H9 (cell line): ENCODE measurements around the gene AP4B1. TPM values are rescaled to one million over a fixed set of nuclear protein-coding genes. Genes with fewer than 3 reads are reported as not detected.

Experiments
- DNase-seq: peaks from one replicate; pipeline ENCODE4 v3.0.0-alpha.2; 2017
- H2AFZ ChIP-seq: one replicate; pipeline ENCODE4 v1.6.1; 2013; ENCODE audit warnings: mild to moderate bottlenecking, low read length, control low read depth, moderate library complexity
- H2AK5ac ChIP-seq: 2 replicates; pipeline ENCODE4 v1.6.1; 2013; ENCODE audit warnings: low read length, control low read depth, mixed read lengths; ENCODE audit not compliant: insufficient read length
- H2BK120ac ChIP-seq: one replicate; pipeline ENCODE4 v1.6.1; 2013; ENCODE audit warnings: low read depth, mild to moderate bottlenecking, low read length, control low read depth, inconsistent platforms; ENCODE audit not compliant: poor library complexity, severe bottlenecking
- H2BK12ac ChIP-seq: 2 replicates; pipeline ENCODE4 v1.6.1; 2013; ENCODE audit warnings: low read length, control low read depth, mixed read lengths, low read depth; ENCODE audit not compliant: insufficient read length
- H2BK15ac ChIP-seq: 2 replicates; pipeline ENCODE4 v1.6.1; 2013; ENCODE audit warnings: low read depth, low read length, control low read depth
- H2BK20ac ChIP-seq: one replicate; pipeline ENCODE4 v1.6.1; 2013; ENCODE audit warnings: low read depth, mild to moderate bottlenecking, low read length, control low read depth, inconsistent platforms; ENCODE audit not compliant: poor library complexity, severe bottlenecking
- H2BK5ac ChIP-seq: 2 replicates; pipeline ENCODE4 v1.6.1; 2013; ENCODE audit warnings: low read length, control low read depth, mixed read lengths; ENCODE audit not compliant: insufficient read length
- H3K14ac ChIP-seq: 2 replicates; pipeline ENCODE4 v1.6.1; 2013; ENCODE audit warnings: low read length, control low read depth; ENCODE audit not compliant: insufficient read depth
- H3K18ac ChIP-seq: 2 replicates; pipeline ENCODE4 v1.6.1; 2013; ENCODE audit warnings: low read depth, mild to moderate bottlenecking, mixed read lengths, low read length, control low read depth; ENCODE audit not compliant: insufficient read length
- H3K23ac ChIP-seq: 2 replicates; pipeline ENCODE4 v1.6.1; 2013; ENCODE audit warnings: low read length, control low read depth, mixed read lengths, low read depth; ENCODE audit not compliant: insufficient read length
- H3K23me2 ChIP-seq: 2 replicates; pipeline ENCODE4 v1.6.1; 2013; ENCODE audit warnings: low read depth, mild to moderate bottlenecking, mixed read lengths, low read length, control low read depth; ENCODE audit not compliant: insufficient read length, poor library complexity, severe bottlenecking
- H3K27ac ChIP-seq: 2 replicates; pipeline ENCODE4 v1.5.1; 2013; ENCODE audit warnings: low read length, control low read depth, mixed read lengths, low read depth; ENCODE audit not compliant: insufficient read length
- H3K27me3 ChIP-seq: 2 replicates; pipeline ENCODE4 v1.6.1; 2013; ENCODE audit warnings: low read length, control low read depth, inconsistent platforms; ENCODE audit not compliant: insufficient read depth
- H3K4ac ChIP-seq: 2 replicates; pipeline ENCODE4 v1.6.1; 2013; ENCODE audit warnings: low read depth, mild to moderate bottlenecking, control low read depth, inconsistent platforms, low read length, moderate library complexity
- H3K4me1 ChIP-seq: 2 replicates; pipeline ENCODE4 v1.6.1; 2013; ENCODE audit warnings: low read length, control low read depth, inconsistent platforms; ENCODE audit not compliant: insufficient read depth
- H3K4me2 ChIP-seq: 2 replicates; pipeline ENCODE4 v1.6.1; 2013; ENCODE audit warnings: low read length, control low read depth, mixed read lengths; ENCODE audit not compliant: insufficient read length, insufficient read depth
- H3K56ac ChIP-seq: 2 replicates; pipeline ENCODE4 v1.6.1; 2013; ENCODE audit warnings: low read depth, mild to moderate bottlenecking, mixed read lengths, low read length, control low read depth; ENCODE audit not compliant: insufficient read length
- H3K79me1 ChIP-seq: 2 replicates; pipeline ENCODE4 v1.6.1; 2013; ENCODE audit warnings: low read depth, mild to moderate bottlenecking, moderate library complexity, low read length, control low read depth, inconsistent platforms; ENCODE audit not compliant: insufficient read depth, poor library complexity, severe bottlenecking
- H3K79me2 ChIP-seq: 2 replicates; pipeline ENCODE4 v1.6.1; 2013; ENCODE audit warnings: low read length, control low read depth, inconsistent platforms; ENCODE audit not compliant: insufficient read depth
- H3K9ac ChIP-seq: 2 replicates; pipeline ENCODE4 v1.6.1; 2013; ENCODE audit warnings: low read length, control low read depth, mixed read lengths; ENCODE audit not compliant: insufficient read length; ENCODE audit errors: extremely low read depth
- H3K9me3 ChIP-seq: one replicate; pipeline ENCODE4 v1.6.1; 2013; ENCODE audit warnings: low read depth, low read length, inconsistent platforms; ENCODE audit not compliant: control insufficient read depth
- H3T11ph ChIP-seq: one replicate; pipeline ENCODE4 v1.6.1; 2013; ENCODE audit warnings: mild to moderate bottlenecking, low read length, control low read depth, inconsistent platforms
- H4K20me1 ChIP-seq: one replicate; pipeline ENCODE4 v1.6.1; 2013; ENCODE audit not compliant: control insufficient read depth, insufficient read length, insufficient read depth
- H4K5ac ChIP-seq: 2 replicates; pipeline ENCODE4 v1.6.1; 2013; ENCODE audit warnings: low read depth, mild to moderate bottlenecking, mixed read lengths, low read length, control low read depth; ENCODE audit not compliant: insufficient read length
- H4K8ac ChIP-seq: replicated peaks from 2 replicates; pipeline ENCODE4 v1.6.1; 2013; ENCODE audit warnings: low read length, control low read depth, mixed read lengths, low read depth; ENCODE audit not compliant: insufficient read length
- H4K91ac ChIP-seq: 2 replicates; pipeline ENCODE4 v1.6.1; 2013; ENCODE audit warnings: low read depth, mild to moderate bottlenecking, moderate library complexity, mixed read lengths, low read length, control low read depth; ENCODE audit not compliant: insufficient read length
- H3K27ac Mint-ChIP-seq, 3 experiments: 2 replicates in 2 of 3; 3 replicates in 1 of 3; pipeline ENCODE4 v1.8.0; 2020 to 2021; ENCODE audit warnings: mixed read lengths in 3 of 3, mild to moderate bottlenecking in 1 of 3, moderate library complexity in 1 of 3
- H3K27me3 Mint-ChIP-seq: 2 replicates; pipeline ENCODE4 v1.8.0; 2021; ENCODE audit warnings: low read depth, mild to moderate bottlenecking, moderate library complexity, mixed read lengths
- H3K36me3 Mint-ChIP-seq, 3 experiments: 2 replicates in 2 of 3; 3 replicates in 1 of 3; pipeline ENCODE4 v1.8.0; 2020 to 2021; ENCODE audit warnings: low read depth in 3 of 3, mixed read lengths in 3 of 3; ENCODE audit not compliant: insufficient read depth in 1 of 3
- H3K4me1 Mint-ChIP-seq, 2 experiments: 2 replicates each; pipeline ENCODE4 v1.8.0; 2020; ENCODE audit warnings: mixed read lengths in 2 of 2
- H3K4me3 Mint-ChIP-seq, 2 experiments: 2 replicates in 1 of 2; 3 replicates in 1 of 2; pipeline ENCODE4 v1.8.0; 2020 to 2021; ENCODE audit warnings: mild to moderate bottlenecking in 2 of 2, mixed read lengths in 2 of 2, moderate library complexity in 1 of 2
- H3K9me3 Mint-ChIP-seq, 2 experiments: 2 replicates in 1 of 2; 3 replicates in 1 of 2; pipeline ENCODE4 v1.8.0; 2020; ENCODE audit warnings: mild to moderate bottlenecking in 2 of 2, mixed read lengths in 2 of 2, moderate library complexity in 1 of 2
- total RNA-seq: library from RNA; stranded (reverse); gene quantifications from 2 replicates; pipeline ENCODE4 v1.2.1, GENCODE V29; 2021
- TF ChIP-seq, protein P1 (sequence below): fragments of 200-600 bp; sonication (generic); conservative IDR thresholded peaks from 3 replicates; pipeline ENCODE4 v1.8.0; 2021; ENCODE audit warnings: antibody characterized with exemption, mild to moderate bottlenecking

AP4B1 gene
- total RNA-seq, 1 experiment from 2014 or later = 19.3 TPM

DNA sequence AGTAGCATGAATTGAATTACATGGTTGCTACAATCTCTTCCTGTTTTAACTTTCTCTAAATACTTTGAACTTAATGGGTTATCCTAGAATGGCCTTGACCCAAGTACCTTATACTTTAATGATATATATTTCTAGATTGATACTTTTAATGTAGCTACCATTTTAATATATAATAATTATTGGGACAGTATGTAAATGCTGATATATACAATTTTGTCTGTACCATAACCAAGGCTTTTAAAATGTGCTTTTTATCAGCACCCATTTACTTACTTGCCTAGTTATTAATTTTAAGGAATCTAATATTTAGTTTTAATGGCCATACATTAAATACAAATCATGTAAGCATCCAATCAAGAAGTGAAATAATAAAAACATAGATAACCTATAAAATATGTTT, 37.9 kb upstream of the AP4B1 start:
- no peak overlapping the region for H2AK5ac ChIP-seq
- H3K4me1 ChIP-seq = peaks cover 3% of the 10 kb centered on the region; the same call in 1 of the 2 replicates
- DNase-seq = no peak
- H3K27me3 ChIP-seq = no peaks in the 10 kb centered on the region
- H4K20me1 ChIP-seq = no peaks in the 10 kb centered on the region
- H3K56ac ChIP-seq = no peak overlapping the region
- H3K79me2 ChIP-seq = peaks cover 4% of the 10 kb centered on the region; the same call in 1 of the 2 replicates
- Mint-ChIP-seq H3K4me3 (no peak overlapping the region), H3K9me3 (no peaks in the 10 kb centered on the region), H3K36me3 (peaks cover 16 to 34% (median 21%) of the 10 kb centered on the region in 3 experiments; a peak in 6 of 7 replicates), H3K27me3 (no peaks in the 10 kb centered on the region), H3K27ac (no peak overlapping the region), H3K4me1 (peaks cover 23 to 26% of the 10 kb centered on the region in 2 experiments)
- H3K18ac ChIP-seq = no peak overlapping the region
- no peak overlapping the region for H3K14ac ChIP-seq
- no peak overlapping the region for H4K8ac ChIP-seq
- H2BK12ac ChIP-seq = no peak overlapping the region
- H2AFZ ChIP-seq = no peak overlapping the region
- H2BK15ac ChIP-seq = no peak overlapping the region
- H3K9ac ChIP-seq = no peak overlapping the region
- H3K4ac ChIP-seq = no peak overlapping the region
- H4K5ac ChIP-seq = no peak overlapping the region
- no peaks in the 10 kb centered on the region for H3K79me1 ChIP-seq
- no peak overlapping the region for H2BK20ac ChIP-seq
- no peak overlapping the region for H2BK120ac ChIP-seq
- H3K23ac ChIP-seq = no peak overlapping the region
- H3K27ac ChIP-seq = no peak overlapping the region
- no peak overlapping the region for H2BK5ac ChIP-seq
- no peaks in the 10 kb centered on the region for H3K9me3 ChIP-seq
- TF ChIP-seq, protein P1, sequence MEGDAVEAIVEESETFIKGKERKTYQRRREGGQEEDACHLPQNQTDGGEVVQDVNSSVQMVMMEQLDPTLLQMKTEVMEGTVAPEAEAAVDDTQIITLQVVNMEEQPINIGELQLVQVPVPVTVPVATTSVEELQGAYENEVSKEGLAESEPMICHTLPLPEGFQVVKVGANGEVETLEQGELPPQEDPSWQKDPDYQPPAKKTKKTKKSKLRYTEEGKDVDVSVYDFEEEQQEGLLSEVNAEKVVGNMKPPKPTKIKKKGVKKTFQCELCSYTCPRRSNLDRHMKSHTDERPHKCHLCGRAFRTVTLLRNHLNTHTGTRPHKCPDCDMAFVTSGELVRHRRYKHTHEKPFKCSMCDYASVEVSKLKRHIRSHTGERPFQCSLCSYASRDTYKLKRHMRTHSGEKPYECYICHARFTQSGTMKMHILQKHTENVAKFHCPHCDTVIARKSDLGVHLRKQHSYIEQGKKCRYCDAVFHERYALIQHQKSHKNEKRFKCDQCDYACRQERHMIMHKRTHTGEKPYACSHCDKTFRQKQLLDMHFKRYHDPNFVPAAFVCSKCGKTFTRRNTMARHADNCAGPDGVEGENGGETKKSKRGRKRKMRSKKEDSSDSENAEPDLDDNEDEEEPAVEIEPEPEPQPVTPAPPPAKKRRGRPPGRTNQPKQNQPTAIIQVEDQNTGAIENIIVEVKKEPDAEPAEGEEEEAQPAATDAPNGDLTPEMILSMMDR = no peak
- no peak overlapping the region for H3T11ph ChIP-seq
- no peak overlapping the region for H4K91ac ChIP-seq
- H3K4me2 ChIP-seq = no peak overlapping the region
- no peaks in the 10 kb centered on the region for H3K23me2 ChIP-seq
